Epidermal melanocyte (primary cell): ENCODE measurements around the gene UTP15.

ENCODE experiments used
- DNase-seq: peaks from one replicate; pipeline ENCODE4 v3.0.0; 2011; ENCODE audit warnings: low spot score; ENCODE audit not compliant: insufficient read length

The UTP15 gene

DNA sequence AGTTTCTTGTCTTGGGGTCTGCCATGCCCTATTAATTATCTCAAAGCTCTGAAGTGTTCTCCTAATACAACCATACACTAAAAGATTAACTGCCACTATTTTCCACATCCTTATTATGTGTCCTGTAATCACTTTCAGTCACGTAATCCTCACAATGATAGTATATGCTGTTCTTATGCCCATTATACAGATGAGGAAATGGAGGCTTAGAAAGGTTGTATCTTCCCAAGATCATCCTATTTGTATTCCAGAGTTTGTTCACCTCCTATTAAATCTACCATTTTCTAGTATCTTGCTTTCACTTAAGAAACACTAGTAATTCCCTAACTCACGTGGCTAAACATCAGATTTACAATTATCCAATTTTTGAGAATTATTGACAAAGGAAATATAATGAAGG is 57.5 kb downstream of the UTP15 start:
- no peak for DNase-seq

DNA sequence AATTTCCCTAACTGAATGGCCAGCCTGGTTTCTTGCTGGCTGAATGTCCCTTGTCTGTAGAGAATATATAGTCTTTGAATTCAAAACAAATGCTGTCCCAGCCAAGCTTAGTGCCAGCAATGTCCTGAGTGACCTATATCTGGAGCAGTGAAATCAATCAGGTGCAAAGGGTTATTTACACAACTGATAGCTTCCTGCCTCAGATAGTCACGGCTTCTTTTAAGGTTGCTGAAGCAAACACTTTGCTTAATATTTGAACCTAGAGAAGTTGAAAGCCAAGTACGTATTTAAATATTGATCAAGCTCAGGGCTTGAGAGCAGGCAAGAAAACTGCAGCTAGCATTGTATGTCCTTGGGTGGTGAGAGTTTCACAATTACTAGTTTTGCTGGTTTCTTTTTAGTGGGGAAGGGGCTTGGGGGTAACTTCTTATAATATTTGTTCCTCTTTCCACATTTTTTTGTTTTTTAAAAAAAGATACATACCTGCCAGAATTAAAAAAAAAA is 58.4 kb downstream of the UTP15 start:
- no peak for DNase-seq

DNA sequence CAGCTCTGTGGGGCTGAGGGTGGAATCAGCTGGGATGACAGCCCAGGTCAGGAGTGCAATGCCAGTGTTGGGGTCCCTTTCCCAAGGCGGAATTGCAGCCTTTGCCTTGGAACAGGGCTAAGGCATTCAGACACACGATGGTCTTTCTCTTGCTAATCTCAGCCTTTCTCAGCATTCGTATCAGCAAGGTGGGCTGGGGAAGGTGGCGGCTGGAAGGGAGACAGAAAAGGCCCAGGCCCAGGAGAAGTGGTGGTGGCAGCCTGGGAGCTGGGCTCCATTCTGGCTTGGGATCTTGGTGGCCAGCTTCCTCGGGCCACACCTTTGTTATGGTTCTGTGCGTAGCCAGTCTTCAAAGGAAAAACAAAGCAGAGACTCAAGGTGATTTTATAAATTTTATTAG is 59.3 kb downstream of the UTP15 start:
- DNase-seq, result no peak

DNA sequence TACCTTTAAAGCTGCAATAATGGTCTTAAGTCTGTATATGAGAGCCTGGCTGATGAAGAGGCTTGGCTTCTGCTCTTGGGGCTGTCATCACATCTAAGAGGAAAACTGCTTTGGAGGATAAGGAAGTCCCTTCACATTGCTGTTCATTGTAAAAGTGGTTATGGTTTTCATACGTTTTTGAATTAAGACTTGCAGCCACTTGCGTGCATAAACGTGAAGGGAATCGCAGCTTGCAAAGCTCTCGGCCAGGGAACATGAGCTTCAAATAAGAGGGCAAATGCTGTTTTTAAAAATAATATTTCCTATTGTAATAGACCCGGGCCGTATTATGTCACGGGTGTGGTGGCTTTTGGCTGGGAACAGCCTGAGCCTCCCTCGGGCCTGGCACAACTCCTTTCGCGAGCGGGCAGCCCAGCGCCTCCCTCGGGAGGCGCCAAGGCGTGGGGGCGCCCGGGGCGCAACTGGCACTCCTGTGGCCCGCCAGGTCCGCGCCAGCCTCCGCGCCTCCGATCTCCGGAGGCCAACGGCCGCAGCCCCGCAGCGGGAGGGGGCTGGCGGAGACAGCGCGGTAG is 59.9 kb downstream of the UTP15 start:
- no peak for DNase-seq

DNA sequence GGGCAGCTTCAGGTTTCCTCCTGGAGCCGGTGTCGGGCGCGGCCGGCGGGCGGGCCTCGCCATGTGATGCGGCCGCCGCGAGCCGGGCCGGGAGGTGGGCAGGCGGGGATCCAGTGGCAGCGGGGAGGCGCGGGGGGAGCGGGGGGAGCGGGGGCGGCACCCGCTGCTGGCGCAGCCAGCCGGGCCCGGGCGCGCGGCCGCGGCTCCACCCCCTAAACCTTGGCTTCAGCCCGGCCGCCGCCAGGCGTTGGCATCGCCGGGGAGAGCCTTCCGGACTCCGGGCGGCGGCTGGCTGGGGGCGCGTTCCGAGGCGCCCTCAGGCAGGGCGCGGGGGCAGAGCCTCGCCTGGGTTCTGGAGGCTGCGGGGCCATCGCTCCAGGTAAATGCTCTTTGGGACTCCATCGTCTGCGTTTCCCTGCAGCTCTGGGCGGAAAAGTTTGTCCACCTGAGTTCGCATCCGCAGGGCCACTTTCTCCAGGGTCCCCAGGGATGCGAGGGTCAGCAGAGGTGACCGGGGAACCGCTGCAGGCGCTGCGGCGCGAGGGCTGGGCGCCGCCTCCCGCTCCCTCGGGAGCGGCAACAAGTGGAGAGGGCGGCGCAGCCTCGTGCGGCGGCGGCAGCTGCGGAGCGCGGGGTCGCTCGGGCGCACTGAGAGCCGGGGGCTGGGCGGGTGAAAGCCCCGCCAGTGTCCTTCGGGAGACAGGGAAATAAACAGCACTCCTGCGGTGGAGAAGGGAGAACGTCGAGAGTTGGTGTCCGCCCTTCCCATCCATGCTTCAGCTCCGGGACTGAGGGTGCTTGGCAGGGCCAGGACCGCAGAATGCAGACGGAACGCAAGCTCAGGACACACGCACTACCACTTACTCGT is 60.6 kb downstream of the UTP15 start, which contains the start of gene ARHGEF28:
Gene ARHGEF28 (plus strand): TSS at position 253 of the 868 bp plus-strand sequence. CDS start 58,656 bp downstream, outside the sequence.
- DNase-seq, result peak; percentile 70

DNA sequence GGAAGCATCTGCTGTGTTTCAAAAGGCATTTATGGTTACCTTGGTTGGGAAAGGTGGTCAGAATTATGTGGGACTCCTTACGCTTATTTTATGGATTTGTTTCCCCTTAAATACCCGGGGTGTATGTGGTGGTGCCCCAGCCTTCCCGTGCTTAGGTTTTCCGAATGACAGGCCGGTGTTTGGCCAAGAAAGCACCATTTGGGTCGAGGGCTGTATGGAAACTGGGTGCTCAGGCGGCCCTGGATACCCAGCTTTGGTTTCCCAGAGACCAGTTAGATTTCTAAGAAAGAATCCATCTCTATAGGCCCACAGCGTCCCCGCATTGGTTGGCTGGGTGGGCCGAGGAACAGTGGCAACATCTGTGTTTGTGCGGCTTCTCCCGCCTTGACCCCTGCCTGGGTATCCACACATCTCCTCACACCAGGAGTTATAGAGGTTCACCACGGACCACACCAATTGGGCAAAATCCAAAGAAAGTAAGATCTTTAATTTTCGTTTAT is 61.3 kb downstream of the UTP15 start:
- no peak for DNase-seq

DNA sequence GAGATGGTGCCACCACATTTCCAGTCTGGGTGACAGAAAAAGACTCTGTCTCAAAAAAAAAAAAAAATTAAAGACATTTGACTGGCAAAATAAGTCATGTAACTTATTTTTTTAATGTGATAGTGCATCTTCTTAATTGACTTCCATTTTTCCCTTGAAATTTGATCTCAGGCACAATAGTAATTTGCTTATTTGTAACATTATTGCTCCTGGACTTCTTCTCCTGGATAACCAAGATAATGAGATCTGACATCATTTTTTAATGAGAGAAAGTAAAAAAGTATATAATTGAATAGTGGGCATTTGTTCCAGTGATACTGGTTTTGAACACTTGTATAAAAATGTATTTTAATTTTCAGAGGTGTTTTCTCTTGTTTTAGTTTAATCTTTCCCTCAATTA is 63.9 kb downstream of the UTP15 start:
- DNase-seq, result no peak

DNA sequence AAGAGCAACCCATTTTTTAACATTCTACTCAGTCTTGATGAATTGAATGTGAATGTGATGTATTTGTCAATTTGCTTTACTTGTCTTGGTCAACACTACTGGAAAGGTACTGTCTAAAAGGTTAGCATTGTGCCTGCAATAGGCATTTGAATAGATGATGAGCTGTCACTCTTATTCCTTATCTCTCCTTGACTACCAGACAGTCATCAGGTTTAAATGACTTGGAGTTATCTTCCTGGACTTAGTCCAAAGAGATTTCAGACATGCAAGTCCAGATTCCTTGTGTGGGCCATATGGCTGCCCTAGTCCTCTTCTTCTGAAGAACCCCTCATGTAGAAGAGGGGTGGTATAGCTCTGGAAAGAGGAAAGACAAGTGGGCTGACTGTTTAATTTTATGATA is 65.2 kb downstream of the UTP15 start:
- DNase-seq, result no peak

DNA sequence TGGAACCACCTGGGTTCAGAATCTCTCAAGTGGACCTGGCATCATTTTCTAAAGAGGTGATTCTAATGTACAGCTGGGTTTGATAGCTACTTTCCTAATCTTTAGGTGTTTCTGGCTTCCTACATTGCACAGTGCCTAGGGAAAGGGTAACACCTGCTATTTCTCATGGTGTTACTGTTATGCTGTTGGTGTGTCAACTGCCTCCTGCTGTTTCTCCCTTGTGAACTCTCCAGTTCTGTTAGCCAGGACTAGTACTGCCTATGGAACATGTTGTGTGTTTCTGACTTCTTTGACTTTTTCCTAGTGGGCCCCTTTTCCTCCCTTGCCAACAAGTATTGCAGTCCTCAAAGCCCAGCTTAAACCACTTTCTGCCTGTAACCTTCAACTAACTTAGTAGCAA is 66.0 kb downstream of the UTP15 start:
- DNase-seq, result no peak
